IPS-18c (cell line): ENCODE data around the gene NFATC2.

Experiments used
- H3K4me3 ChIP-seq: 2 replicates; pipeline ENCODE4 v1.7.0; 2013; ENCODE audit warnings: low read depth, mild to moderate bottlenecking, low read length, moderate library complexity; ENCODE audit not compliant: insufficient read depth
- H3K9me3 ChIP-seq: one replicate; pipeline ENCODE4 v1.6.1; 2013; ENCODE audit warnings: mild to moderate bottlenecking, low read length, moderate library complexity; ENCODE audit not compliant: control insufficient read depth, insufficient read depth

NFATC2 gene

DNA sequence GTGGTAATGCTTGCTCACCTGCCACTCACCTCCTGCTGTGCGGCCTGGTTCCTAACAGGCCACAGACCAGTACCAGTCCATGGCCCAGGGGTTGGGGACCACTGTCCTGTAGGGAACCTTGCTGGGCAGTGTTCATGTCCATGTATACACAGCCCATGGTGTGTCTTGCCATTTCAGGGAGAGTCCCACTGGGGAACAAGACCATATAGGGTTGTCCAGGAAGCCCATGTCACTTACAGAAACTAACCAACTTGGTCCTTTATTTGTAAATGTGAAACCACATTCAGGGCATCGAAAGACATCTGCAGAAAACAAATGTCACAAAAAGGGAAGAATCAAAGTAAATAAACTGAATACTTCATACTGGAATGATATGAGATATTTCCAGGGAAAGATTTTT is 179.1 kb downstream of the NFATC2 start:
- peaks cover 8% of the 10 kb centered on the region for H3K9me3 ChIP-seq
- no peak overlapping the region for H3K4me3 ChIP-seq

DNA sequence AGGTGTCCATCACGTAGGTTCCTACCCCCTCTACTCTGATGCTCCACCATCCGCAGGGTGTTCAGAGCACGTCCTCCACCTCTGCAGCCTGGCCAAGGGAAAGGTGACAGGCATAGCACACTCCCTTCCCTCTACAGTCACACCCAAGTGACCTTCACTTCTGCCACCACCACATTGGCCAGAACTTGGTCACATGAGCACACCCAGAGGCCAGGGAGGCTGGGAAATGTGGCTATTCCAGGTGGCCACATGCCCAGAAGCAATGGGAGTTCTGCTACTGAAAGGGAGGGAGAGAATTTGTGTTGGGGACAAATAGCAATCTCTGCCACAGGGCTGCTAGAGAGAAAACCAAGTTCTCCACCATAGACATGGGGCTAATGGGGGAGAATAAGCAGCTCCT is 180.3 kb downstream of the NFATC2 start:
- Histone ChIP-seq H3K4me3 (no peak overlapping the region), H3K9me3 (peaks cover 8% of the 10 kb centered on the region)

DNA sequence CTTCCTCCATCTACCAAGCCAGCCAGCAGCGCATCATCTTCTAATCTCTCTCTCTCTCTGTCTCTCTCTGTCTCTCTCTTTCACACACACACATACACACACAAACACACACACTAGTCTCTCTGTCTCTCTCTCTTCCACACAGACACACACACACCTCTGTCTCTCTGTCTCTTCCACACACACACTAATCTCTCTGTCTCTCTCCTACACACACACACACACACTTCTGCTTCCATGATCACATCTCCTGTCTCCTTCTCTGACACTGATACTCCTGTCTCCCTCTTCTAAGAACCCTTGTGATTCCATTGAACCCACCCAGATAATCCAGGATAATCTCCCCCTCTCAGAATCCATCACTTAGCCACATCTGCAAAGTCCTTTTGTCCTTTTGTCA is 181.3 kb downstream of the NFATC2 start:
- H3K4me3 ChIP-seq = no peak overlapping the region
- H3K9me3 ChIP-seq = peaks cover 8% of the 10 kb centered on the region

DNA sequence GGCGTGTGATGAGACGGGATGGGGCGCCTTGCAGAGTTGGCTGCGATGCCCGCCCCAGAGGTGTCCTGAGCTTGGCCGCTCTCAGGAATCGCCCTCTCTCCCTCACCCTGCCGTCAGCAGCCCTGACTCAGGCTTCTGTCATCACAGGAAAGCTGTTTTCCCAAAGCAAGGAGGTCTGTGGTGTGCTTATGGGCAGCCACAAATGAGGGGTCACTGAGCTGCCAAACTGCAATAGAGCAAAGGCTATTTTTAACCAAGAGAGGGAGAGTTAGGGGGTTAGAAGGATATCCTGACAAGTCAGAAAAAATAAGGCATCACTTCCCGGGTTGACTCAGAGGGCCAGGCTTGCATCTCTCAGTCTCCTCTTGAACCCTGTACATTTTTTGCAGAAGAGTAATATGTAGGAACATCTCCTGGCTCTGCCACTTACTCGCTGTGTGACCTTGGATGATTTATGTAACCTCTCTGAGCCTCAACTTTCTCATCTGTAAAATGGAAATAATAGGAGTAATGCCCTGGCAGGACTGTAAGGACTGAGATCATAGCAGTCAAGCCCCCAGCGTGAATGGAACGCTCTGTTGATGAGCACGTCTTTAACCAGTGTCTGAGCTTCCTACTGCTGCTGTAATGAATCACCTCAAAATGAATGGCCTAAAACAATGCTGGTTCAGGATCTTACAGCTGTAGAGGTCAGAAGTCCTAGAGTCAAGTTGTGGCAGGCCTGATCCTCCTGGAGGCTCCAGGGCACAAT is 181.9 kb downstream of the NFATC2 start:
- Histone ChIP-seq H3K4me3 (no peak overlapping the region), H3K9me3 (peaks cover 8% of the 10 kb centered on the region)

DNA sequence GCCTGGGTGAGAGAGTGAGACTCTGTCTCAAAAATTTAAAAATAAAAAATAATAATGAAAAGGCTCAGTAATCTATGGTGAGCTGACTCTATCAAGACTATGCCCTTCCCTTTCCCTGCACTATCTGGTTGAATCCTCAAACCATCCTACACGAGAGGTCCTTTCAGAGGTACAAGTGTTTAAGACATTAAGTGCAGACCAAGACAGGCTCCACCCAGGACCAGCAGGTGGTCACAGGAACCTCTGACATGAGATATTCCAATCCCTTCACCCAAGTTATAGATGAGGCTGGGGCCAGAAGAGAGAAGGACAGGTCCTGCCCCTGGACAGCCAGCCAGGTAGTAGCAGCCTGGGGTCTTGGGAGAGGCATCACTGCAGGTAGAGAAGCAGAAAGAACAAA is 182.6 kb downstream of the NFATC2 start:
- Histone ChIP-seq H3K4me3 (no peak overlapping the region), H3K9me3 (peaks cover 8% of the 10 kb centered on the region)

DNA sequence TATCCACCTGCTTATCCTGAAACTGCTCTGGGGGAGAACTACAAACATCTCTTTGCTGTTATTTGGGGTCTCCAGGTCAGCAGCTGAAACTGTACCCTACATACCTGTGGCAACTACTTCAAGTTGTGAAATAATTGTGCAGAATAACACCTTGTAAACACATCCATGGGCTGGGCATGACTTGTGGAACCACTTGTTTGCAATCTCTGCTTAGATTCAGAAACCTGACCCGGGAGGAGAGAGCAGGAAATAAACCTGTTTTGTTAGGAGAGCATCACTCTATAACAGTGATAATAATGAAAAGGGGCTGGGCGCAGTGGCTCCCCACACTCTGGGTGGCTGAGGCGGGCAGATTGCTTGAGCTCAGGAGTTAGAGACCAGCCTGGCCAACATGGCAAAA is 183.1 kb downstream of the NFATC2 start:
- no peak overlapping the region for H3K4me3 ChIP-seq
- peaks cover 8% of the 10 kb centered on the region for H3K9me3 ChIP-seq

DNA sequence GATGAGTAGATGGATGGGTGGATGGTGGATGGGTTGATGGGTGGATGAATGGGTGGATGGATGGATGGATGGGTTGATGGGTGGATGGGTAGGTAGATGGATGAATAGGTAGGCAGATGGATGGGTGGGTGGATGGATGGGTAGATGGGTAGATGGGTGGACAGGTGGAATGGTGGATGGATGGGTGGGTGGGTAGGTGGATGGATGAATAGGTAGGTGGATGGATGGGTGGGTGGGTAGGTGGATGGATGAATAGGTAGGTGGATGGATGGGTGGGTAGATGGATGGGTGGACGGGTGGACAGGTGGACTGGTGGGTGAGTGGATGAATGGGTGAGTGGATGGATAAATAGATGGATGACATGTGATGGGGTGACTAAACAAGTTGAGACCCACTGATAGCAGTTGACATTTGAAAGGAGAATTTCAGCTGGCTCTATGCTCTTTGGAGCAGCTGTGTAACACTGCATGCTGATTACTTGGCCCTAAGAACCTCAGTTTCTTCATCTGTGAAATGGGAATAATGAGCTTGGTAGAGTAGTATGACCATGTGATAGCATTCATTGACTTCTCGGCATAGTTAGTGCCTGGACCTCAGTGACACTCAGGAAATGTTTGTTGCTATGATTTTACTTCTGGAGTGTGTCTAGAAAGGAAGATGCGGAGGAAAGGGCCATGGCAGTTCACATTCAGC is 184.3 kb downstream of the NFATC2 start:
- Histone ChIP-seq H3K9me3 (peaks cover 8% of the 10 kb centered on the region), H3K4me3 (no peak overlapping the region)

DNA sequence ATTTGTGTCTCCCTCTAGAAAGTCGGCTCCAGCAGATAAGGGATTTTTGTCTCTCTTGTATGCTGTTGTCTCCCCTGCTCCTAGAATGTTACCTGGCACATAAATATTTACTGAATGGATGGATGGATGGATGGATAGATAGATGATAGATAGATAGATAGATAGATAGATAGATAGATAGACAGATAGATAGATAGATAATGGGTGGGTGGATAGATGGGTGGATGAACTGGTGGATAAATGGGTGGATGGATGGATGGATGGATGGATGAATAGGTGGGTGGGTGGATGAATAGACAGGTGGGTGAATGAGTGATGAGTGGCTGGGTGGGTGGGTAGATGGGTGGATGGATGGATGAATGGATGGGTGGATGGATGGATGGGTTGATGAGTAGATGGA is 185.0 kb downstream of the NFATC2 start:
- H3K9me3 ChIP-seq = peaks cover 3% of the 10 kb centered on the region
- H3K4me3 ChIP-seq = no peak overlapping the region

DNA sequence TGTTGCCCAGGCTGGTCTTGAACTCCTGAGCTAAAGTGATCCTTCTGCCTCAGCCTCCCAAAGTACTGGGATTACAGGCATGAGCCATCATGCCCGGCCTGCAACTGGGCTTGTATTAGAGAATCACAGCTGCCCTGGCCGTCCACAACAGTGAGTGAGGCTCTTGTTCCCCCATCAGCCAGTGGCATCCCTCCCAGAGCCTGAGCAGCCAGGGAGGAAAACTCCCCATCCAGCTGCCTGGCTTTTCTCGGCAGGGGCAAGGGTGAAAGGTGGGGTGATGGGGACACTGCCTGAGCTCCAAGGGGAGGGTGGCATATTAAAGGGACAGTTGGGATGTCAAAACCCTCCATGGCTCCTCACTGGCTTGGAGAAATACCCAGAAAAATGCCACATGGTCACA is 185.6 kb downstream of the NFATC2 start:
- Histone ChIP-seq H3K9me3 (peaks cover 3% of the 10 kb centered on the region), H3K4me3 (no peak overlapping the region)

DNA sequence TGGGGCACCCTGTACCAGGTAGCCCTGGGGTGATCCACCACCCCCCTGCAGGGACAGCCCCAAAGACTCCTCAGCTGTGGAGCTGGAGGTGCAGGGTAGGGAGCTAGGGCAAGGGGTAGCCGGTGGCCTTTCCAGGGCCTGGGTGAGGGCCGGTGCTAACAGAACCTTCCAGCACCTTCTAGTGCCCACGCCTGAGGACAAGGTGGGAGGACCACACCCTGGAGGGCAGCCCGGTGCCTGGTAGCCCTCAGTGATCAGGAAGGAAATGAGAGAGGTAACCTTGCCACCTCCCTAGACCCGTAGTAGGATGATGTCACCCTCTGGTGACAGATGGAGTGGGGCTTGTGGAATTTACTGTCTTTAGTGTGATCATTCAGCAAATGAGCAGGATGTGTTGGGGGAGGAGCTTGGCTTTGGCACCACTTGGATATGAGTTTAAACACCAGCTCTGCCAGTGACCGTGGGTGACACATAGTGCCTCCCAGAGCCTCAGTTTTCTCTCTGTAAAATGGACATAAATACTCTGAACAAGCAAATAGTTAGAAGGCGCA is 187.7 kb downstream of the NFATC2 start:
- H3K9me3 ChIP-seq = no peaks in the 10 kb centered on the region
- no peak overlapping the region for H3K4me3 ChIP-seq

DNA sequence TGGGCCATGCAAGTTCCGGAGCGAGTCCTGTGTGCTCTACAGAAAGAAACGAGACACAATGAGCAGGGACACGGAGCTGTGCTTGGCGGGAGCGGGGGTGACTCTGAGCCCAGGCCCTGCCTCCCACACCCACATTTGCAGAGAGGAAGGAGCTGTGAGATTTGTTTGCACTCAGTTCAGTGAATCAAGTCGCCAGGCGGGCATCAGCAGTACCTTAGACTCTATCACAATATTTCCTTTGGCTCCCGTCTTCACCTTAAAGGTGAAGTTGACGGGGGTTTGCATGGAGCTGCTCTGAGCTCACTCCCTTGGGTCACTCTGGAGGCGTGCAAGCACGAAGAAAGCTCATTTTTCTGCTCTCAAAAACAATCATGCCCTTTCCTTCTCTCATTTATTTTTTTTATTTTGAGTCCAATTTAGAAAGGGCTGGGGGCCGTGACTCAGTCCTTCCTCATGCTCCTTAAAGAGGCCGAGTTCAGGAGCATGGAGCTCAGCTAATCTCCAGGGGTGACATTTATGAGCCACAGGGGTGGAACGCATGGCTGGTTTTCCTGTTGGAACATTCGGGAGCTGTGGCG is 188.2 kb downstream of the NFATC2 start:
- no peak overlapping the region for H3K4me3 ChIP-seq
- no peaks in the 10 kb centered on the region for H3K9me3 ChIP-seq

DNA sequence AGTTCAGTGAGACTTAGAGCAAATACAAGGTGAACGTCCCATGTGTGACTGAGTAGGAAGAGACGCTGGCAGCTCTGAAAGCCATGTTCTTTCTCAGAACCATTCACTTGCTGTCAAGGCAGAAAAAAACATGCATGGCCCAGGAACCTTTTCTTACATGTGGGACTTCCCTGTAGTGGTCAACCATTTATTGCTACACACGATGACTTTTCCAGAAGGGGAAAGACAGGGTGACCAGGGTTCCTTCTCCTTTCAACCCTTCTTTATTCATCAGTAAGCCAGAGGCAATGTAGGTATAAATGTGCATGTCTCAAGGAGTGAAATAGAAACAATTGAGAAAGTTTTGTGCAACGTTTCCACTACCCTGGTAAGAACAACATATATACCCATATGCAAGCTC is 189.0 kb downstream of the NFATC2 start:
- Histone ChIP-seq H3K4me3 (no peak overlapping the region), H3K9me3 (no peaks in the 10 kb centered on the region)

DNA sequence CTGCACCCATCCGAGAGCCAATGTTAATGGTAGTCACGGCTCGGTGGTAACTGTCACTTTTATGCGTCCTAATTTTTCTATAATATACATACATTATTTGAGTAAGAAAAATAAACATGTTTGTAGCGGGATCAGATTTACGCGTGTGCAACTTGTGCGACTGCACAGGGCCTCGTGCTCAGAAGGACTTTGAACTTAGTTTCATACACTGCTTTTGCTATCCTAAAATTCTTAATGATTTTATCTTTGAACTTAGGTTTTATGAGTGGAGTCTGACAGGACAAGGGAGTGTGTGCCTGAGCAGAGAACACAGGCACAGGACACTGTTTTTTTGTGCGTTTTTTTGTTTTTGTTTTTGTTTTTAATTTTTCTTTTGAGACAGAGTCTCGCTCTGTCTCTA is 189.7 kb downstream of the NFATC2 start:
- no peak overlapping the region for H3K4me3 ChIP-seq
- H3K9me3 ChIP-seq = no peaks in the 10 kb centered on the region

DNA sequence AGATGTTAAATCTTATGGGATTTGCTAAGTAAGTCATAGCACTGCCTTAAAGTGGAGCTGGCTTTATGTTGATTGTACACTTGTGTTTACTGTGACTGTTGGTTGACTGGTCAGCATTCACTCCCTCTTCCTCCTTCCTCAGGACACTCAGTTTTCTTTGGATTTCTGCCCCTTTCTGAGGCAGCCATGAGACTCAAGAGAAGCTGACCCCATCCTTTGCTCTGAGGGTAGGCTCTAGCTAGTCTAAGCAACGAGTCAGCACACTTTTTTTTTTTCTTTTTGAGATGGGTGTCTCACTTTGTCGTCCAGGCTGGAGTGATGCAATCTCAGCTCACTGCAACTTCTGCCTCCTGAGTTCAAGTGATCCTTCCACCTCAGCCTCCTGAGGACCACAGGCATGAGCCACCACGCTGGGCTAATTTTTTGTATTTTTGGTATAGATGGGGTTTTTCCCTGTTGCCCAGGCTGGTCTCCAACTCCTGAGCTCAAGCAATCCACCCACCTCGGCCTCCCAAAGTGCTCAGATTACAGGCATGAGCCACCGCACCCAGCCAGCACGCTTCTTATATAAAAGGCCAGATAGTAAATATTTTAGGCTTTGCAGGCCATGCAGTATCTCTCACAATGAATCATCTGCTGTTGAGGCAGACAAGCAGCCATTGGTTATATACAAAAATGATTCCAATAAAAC is 191.4 kb downstream of the NFATC2 start:
- no peaks in the 10 kb centered on the region for H3K9me3 ChIP-seq
- no peak overlapping the region for H3K4me3 ChIP-seq

DNA sequence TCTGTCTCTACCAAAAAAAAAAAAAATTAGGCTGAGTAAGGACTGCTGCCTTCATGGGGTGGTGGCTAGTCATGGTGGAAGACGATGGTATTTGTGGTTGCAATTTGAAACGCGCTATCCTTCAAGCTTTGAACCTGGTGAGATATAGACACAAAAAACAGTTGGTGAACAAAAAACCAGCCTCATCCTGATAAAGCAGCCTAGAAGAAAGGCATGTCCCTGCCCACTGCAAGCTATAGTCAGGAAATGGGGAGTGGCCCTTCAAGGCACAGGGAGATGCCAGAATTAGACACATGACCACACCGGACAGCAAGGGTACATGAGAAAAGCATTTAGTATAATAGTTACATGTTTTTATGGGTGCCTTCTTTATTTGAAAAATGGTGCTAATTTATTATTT is 193.6 kb downstream of the NFATC2 start:
- Histone ChIP-seq H3K9me3 (no peaks in the 10 kb centered on the region), H3K4me3 (no peak overlapping the region)

DNA sequence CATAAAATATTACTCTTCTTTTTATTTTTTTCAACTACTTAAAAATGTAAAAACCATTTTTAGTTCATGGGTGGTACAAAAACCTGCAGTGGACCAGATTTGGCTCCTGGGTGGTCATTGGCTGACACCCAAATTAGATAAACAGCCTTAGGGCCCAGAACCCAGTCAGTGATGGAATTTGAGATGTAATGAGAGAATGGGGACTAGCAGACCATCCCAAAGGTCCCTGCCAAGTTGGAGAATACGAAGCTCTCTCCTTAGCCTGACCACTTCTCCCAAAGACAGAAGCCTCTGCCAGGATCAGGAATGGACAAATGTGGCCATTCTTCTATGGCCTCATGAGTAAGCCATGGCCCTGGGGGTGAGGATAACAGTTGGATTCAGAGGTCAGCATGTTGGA is 194.7 kb downstream of the NFATC2 start:
- Histone ChIP-seq H3K9me3 (no peaks in the 10 kb centered on the region), H3K4me3 (no peak overlapping the region)

DNA sequence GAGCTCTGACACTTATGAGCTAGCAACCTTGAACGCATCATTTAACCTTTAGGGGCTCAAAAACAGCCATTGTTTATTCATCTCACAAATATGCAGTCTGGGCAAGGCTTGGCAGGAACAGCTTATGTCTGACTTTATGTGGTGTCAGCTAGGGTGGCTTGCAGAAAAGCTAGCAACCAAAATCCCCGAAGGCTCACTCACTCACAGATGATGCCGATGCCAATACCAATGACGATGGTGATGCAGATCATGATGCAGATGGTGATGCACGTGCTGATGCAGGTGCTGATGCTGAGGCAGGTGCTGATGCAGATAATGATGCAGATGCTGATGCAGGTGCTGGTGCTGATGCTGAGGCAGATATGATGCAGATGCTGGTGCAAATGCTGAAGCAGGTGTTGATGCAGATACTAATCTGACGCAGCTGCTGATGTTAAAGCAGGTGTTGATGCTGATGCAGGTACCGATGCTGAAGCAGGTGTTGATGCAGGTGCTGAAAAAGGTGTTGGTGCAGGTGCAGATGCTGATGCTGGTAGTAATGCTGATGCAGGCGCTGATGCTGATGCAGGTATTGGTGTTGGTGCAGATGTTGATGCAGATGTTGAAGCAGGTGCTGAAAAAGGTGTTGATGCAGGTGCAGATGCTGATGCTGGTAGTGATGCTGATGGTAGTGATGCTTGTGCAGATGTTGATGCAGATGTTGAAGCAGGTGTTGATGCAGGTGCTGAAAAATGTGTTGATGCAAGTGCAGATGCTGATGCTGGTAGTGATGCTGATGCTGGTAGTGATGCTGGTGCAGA is 195.6 kb downstream of the NFATC2 start:
- Histone ChIP-seq H3K9me3 (no peaks in the 10 kb centered on the region), H3K4me3 (no peak overlapping the region)
